Fibroblast of mammary gland (primary cell): ENCODE results near the gene GLRX3.

Source experiments
- DNase-seq: peaks from one replicate; pipeline ENCODE4 v3.0.0-alpha.2; 2010; ENCODE audit warnings: low read depth
- H3K4me3 ChIP-seq: 2 replicates; pipeline ENCODE4 v1.5.1; 2011; ENCODE audit warnings: low read depth, mild to moderate bottlenecking, low read length, moderate library complexity; ENCODE audit not compliant: control insufficient read depth
- TF ChIP-seq, protein P1 (sequence below): conservative IDR thresholded peaks from 2 replicates; pipeline ENCODE4 v1.5.1; 2011; ENCODE audit warnings: low read depth, low read length, inconsistent platforms; ENCODE audit not compliant: control insufficient read depth, insufficient read depth

Gene GLRX3

DNA sequence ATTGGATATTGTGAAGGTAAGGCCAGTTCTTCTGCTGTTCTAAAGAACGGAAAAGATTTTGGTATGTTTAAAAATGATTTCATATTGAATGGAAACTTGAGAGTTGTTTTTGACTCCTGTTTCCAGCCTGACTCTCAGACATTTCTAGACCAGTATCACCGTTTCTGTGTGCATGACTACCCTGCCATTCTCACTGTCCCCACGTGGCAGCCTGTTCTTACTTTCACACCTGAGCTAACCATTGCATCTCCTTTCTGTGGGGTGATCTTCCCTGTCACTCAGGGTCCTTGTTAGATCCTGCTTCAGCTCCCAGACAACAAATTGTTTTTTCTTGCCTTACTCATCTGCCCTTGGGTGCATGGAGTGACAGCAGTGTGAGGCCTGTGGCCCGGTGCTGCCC, 38.9 kb downstream of the GLRX3 start:
- DNase-seq = no peak
- TF ChIP-seq, protein P1, sequence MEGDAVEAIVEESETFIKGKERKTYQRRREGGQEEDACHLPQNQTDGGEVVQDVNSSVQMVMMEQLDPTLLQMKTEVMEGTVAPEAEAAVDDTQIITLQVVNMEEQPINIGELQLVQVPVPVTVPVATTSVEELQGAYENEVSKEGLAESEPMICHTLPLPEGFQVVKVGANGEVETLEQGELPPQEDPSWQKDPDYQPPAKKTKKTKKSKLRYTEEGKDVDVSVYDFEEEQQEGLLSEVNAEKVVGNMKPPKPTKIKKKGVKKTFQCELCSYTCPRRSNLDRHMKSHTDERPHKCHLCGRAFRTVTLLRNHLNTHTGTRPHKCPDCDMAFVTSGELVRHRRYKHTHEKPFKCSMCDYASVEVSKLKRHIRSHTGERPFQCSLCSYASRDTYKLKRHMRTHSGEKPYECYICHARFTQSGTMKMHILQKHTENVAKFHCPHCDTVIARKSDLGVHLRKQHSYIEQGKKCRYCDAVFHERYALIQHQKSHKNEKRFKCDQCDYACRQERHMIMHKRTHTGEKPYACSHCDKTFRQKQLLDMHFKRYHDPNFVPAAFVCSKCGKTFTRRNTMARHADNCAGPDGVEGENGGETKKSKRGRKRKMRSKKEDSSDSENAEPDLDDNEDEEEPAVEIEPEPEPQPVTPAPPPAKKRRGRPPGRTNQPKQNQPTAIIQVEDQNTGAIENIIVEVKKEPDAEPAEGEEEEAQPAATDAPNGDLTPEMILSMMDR = no peak
- no peak overlapping the region for H3K4me3 ChIP-seq

DNA sequence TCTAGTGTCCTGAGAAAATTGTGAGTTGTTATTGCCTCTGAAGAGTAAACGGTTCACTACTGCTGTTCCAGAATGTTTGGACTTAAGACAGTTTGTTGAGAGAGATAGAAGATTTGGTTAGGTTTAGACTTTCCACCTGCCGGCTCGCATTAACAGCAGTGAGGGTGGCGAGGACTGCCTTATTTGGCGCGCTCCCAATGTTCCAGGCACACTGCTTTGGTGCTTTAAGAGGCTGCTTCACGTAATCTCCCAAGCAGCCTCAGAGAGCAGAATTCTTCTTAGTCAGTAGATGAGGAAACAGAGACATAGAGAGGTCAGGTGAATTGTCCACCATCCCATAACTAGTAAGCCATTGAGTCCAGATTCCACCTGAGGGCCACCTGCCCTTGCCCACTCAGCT, 41.1 kb downstream of the GLRX3 start:
- TF ChIP-seq, protein P1 = no peak
- no peak overlapping the region for H3K4me3 ChIP-seq
- no peak for DNase-seq

DNA sequence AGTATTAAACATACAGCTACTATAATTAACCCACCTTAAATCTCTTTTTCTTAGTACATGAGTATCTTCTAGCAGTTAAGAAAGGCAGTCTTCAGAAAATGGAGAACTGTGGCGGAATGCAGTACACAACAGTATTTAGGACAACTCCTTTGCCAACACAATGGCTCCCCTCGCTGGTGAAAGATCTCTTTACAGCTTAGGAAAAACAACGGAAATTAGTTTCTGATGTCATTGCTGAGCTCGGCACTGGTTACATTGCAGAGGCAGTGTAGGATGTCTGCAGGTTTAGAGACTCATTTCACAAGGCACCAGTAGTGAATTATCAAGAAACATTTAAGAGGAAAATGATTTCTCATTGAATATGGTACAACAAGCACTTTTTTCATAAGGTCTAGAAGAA, 43.4 kb downstream of the GLRX3 start:
- TF ChIP-seq, protein P1 = peak; percentile 51
- peak; percentile 79 for DNase-seq
- H3K4me3 ChIP-seq = no peak overlapping the region

DNA sequence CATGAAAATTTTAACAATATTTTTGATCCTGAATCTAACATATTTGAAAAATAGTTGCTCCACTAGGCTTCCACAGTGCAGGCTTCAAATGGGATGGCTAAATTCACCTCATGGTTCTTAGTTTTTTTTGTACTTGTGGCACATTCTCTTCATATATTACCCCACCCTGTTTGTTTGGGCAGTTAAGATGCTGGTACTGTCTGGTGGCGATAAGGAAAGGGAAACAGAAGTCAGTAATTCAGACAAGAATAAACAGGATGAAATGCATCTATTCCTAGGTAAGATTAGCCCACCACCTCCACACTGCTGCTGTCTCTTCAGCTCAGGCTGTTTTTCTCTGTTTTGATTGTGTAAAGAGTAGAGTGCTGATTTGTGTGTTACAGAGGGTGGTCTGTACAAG, 44.2 kb downstream of the GLRX3 start:
- TF ChIP-seq, protein P1 = no peak
- no peak for DNase-seq
- no peak overlapping the region for H3K4me3 ChIP-seq

DNA sequence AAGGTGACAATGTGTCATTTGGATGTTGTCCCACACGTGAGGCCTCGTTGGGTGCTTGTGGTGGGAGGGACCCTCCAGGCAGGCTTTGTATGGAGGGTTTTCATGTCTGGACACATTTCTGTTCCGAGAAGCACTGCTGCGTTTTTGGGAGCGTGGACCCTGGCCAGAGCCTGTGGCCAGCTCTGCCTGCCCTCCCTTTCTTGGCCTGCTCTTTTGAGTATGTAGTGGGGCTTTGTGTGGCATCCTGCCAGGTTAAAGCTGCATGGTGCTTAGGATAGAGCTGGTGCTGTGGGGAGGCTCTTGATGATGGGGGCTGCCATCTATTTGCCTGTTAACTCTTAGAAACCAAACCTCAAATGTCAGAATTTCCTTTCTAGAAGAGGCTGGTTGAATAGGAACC, 45.7 kb downstream of the GLRX3 start:
- DNase-seq = no peak
- TF ChIP-seq, protein P1 = no peak
- H3K4me3 ChIP-seq = no peak overlapping the region

DNA sequence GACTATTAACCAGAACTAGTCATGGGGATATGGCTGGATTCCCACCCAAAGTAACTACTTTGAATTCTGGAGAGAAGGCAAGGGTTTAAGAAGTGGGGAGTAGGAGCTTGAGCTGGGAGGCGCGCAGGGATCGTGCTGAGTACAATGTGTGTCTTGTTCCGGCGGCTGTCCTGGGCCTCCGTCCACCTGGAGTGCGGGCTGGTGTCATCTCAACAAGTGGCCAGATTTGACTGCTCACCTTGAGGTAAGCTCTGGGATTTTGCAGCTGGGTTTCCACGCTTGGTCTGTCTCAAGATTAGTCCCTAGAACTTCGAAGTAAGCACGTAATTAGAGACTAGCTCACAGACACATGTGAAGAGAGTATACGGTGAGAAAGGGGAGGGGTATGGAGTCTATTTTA, 49.4 kb downstream of the GLRX3 start:
- no peak overlapping the region for H3K4me3 ChIP-seq
- TF ChIP-seq, protein P1 = no peak
- DNase-seq = no peak

DNA sequence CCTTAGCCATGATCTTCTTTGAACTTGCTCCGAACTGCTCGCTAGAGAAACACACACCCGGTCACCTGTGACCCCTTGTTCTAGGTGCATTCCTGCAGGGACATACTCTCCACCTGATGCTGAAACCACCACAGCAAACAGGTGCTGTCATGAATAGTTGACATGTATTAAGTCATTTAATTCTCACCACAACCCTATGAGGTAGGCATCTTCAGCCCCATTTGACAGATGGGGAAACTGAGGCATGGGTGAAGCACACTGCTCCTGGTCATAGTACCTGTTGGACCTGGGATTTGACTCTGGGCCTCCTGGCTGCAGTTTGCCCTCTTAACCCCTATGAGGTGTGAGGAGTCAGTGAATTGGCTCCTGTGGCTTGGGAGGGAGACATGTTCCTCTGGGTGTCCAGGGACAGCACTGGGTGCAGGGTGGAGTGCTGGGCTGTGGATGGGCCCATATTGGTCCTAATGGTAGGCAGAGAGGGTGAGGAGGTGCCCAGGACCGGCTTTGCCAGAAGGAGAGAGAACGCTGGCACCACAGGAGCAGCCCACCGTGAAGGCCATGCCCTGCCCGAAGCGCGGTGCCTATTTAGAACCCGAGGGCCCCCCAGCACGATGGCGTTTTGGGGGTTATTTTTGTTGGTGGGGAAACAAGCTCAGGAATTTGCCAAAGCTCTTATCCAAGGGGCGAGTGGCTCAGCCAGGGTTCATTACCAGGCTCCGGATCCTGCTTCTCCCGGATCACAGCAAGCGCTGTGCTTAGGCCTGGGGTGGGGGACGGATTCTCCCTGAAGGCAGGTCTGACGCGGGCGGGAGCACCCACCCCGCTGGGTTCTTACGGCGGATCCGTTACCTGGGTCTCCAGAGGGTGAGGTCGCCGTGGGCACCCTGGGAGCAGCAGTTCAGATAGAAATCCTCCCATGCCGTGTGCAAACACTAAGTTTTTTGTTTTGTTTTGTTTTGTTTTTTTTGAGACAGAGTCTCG, 52.3 kb downstream of the GLRX3 start:
- TF ChIP-seq, protein P1 = no peak
- DNase-seq = no peak
- no peak overlapping the region for H3K4me3 ChIP-seq
